ENCODE measurements around the gene GREM2. TPM values are rescaled to one million over a fixed set of nuclear protein-coding genes. Genes with fewer than 3 reads are reported as not detected.

The GREM2 gene
- total RNA-seq (2022; extraction: Qiagen RNA extraction): 0.07 to 0.13 TPM (median 0.07 TPM) in 5 replicates

DNA sequence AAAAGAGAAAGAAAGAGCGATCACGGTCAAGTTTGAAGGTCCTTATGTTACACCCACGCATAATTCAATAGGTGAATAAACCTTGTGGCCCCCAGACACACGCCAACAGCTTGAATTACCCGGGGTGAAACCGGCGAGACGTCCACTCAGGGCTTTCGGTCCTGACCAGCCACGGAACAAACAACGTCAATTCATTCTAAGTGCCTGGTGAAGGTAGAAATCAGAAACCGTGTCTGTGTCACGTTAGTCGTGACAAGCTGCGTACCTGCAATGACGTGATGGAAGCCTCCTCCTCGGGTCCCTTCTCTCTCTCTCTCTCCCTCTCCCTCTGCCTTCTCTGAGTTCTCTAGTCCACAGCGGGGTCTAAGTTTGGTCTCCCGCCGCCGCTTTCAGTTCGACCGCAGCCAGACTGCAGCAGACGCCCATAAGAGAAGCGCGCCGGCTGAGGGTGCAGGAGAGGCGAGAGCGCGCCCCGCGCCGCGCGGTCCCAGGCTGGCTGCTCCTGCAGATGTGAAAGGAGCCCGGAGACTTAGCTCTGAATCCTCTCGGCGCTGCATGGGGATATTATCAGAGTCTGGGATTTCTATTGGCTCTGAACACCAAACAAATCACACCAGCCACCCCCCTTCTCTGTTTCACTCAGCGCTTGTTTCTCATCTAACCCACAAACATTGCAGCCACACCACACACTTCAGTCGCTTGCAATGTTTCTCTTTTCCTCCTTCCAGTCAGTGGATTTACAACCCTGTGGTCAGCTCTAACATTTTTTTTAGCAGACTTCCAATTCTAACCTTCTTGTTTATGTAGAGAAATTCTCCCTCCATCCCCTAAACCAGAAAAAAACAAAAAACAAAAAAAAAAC lies at the start of gene GREM2:
Gene GREM2, minus strand, starts transcription at position 537 of the 862 bp plus-strand sequence. CDS start 118,680 bp downstream, outside the sequence.

All from A549 treated with dexamethasone at 1 μM for 4 hours (cell line).